Measurements from ENCODE around the gene SPECC1L.

- TF ChIP-seq, protein P1, sequence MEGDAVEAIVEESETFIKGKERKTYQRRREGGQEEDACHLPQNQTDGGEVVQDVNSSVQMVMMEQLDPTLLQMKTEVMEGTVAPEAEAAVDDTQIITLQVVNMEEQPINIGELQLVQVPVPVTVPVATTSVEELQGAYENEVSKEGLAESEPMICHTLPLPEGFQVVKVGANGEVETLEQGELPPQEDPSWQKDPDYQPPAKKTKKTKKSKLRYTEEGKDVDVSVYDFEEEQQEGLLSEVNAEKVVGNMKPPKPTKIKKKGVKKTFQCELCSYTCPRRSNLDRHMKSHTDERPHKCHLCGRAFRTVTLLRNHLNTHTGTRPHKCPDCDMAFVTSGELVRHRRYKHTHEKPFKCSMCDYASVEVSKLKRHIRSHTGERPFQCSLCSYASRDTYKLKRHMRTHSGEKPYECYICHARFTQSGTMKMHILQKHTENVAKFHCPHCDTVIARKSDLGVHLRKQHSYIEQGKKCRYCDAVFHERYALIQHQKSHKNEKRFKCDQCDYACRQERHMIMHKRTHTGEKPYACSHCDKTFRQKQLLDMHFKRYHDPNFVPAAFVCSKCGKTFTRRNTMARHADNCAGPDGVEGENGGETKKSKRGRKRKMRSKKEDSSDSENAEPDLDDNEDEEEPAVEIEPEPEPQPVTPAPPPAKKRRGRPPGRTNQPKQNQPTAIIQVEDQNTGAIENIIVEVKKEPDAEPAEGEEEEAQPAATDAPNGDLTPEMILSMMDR (IDR thresholded peaks at IDR 0.05), result no peak
- TF ChIP-seq POLR2A (IDR thresholded peaks at IDR 0.05), result no peak
Observed at GRCh38 chr22:24379536-24379935, 108.9 kb downstream of the SPECC1L start.

Measured in prostate gland (tissue), 2 donors.